ENCODE measurements around the gene OR56A3.

The OR56A3 gene, protein sequence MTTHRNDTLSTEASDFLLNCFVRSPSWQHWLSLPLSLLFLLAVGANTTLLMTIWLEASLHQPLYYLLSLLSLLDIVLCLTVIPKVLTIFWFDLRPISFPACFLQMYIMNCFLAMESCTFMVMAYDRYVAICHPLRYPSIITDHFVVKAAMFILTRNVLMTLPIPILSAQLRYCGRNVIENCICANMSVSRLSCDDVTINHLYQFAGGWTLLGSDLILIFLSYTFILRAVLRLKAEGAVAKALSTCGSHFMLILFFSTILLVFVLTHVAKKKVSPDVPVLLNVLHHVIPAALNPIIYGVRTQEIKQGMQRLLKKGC

DNA sequence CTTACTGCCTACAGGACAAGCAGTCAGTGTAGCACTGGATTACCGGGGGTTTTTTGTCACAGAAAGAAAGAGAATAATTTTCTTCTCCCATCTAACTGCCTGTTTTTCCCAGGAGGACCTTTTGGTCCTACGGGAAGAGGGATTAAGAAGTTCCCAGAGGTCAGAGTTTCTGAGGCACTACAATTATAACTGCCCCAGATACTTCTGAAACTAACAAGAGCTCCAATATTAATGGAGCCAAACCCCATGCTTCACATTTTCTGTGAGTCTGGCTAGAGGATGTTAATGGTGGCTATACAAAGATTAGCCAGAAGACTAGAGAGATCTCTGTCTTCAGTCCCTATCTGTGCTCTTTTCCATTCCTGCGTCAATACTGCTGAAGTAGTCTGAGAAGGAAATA is at the start of gene OR56A3:
Gene OR56A3 (plus strand): TSS at position 301 of the 400 bp plus-strand sequence. CDS start 5,096 bp downstream, outside the sequence.
- H3K27ac ChIP-seq: no peak within 1 kb of the TSS
- no peak for TF ChIP-seq ZFX (IDR thresholded peaks at IDR 0.05; ENCODE audit: borderline replicate concordance)
- no peak for TF ChIP-seq CTCF (IDR thresholded peaks at IDR 0.05)

- no peak for TF ChIP-seq ZFX (IDR thresholded peaks at IDR 0.05; ENCODE audit: borderline replicate concordance)
- no peak for TF ChIP-seq CTCF (IDR thresholded peaks at IDR 0.05)
- H3K27ac ChIP-seq: no peak within 1 kb of the TSS
Measured at GRCh38 chr11:5892908-5893307, 49.1 kb upstream of the OR56A3 start, which contains the start of gene OR52E5. OR52E5 (plus strand) TSS chr11:5893208; CDS start chr11:5900777, 7,569 bp downstream.

DNA sequence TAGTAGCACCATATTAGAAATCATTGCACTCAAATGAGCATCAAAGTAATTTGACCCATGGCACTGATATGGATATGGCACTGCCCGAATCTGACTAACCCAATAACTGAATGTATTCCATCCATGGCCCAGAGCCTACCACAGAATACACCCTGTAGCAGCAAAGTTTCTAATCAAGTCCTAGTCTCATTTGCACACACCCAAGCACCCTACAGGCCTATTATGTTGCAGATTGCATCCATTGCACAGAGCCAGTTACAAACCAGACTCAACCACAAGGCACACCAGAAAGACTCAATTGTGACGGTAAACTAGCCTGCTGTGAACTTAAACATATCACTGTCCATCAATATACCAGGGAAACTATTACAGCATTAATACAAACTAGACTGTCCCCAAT is 42.5 kb upstream of the OR56A3 start:
- TF ChIP-seq CTCF (IDR thresholded peaks at IDR 0.05) (no peak), ZFX (IDR thresholded peaks at IDR 0.05; ENCODE audit: borderline replicate concordance) (no peak)
- no peak overlapping the region for H3K27ac ChIP-seq

DNA sequence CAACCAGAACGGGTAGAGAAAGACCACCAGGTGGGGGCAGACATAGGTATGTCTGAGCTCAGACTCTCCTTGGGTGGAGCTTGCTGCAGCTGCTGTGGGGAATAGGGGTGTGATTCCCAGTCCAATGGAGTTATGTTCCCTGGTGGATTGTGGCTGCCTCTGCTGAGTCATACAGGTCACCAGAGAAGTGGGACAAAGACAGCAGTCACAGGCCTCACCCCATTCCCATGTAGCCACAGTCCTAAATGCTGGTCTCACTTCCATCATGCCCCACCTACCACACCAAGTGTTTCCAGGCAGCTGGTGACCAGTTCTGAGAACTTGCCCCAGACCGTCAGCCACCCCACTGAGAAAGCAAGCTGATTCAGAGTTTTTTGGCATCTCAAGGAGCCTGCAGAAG is 31.5 kb upstream of the OR56A3 start:
- H3K27ac ChIP-seq: no peak overlapping the region
- TF ChIP-seq ZFX (IDR thresholded peaks at IDR 0.05; ENCODE audit: borderline replicate concordance) (no peak), CTCF (IDR thresholded peaks at IDR 0.05) (no peak)

DNA sequence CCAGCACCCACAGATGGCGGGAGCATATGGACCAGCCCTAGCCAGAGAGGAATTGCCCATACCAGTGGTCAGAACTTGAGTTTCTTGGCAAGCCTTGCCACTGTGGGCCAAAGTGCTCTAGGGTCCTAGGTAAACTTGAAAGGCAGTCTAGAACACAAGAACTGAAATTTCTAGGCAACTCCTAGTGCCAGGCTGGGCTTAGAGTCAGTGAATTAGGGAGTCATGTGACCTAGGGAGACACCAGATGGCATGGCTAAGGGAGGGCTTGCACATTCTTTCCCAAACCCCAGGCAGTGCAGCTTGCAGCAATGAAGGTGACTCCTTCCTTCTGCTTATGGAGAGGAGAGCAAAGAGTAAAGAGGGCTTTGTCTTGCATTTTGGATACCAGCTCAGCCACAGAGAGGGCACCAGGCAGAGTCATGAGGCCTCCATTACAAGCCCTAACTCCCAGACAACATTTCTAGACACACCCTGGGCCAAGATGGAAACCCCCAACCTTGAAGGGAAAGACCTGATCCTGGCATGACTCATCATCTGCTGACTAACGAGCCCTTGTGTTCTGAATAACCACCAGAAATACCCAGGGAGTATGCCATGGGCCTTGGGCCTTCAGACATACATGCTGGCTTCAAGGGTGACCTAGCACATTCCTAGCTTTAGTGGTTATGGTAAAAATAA is 19.2 kb upstream of the OR56A3 start:
- no peak overlapping the region for H3K27ac ChIP-seq
- TF ChIP-seq ZFX (IDR thresholded peaks at IDR 0.05; ENCODE audit: borderline replicate concordance) (no peak), CTCF (IDR thresholded peaks at IDR 0.05) (no peak)

DNA sequence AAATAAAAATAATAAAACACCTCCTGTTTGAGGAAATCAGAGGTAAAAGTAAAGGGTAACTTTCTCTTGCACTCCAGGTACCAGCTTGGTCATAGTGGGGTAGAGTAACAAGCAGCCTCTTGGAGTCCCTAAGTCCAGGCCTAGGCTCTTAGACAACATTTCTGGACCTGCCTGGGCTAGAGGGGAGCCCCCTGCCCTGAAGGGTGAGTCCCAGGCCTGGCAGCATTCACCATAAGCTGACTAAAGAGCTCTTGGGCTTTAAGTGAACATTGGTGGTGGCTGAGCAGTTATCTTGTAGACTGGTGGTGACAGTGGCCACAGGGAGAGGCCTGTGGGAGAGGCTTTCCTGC is 18.6 kb upstream of the OR56A3 start:
- no peak overlapping the region for H3K27ac ChIP-seq
- no peak for TF ChIP-seq CTCF (IDR thresholded peaks at IDR 0.05)
- TF ChIP-seq ZFX (IDR thresholded peaks at IDR 0.05; ENCODE audit: borderline replicate concordance): no peak

DNA sequence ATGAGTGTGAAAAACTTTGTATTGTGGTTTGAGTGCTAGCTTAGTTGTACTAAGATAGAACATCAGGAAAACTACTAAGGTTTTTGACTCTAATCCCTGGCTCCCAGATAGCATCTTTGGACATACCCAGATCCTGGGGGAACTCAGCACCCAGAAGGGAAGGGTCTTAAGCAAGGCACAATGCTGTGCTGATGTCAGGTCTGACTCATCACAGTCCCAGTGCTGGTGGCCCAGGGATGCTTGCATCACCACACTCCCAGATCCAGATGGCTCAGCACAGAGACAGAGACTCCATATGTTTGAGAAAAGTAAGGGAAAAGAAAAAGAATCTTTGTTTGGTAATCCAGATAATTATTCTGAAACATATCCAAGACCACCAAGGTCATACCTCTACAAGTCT is 18.3 kb upstream of the OR56A3 start:
- no peak overlapping the region for H3K27ac ChIP-seq
- TF ChIP-seq CTCF (IDR thresholded peaks at IDR 0.05): no peak
- no peak for TF ChIP-seq ZFX (IDR thresholded peaks at IDR 0.05; ENCODE audit: borderline replicate concordance)
